GM18909 (cell line): ENCODE measurements around the gene SRPRB.

Experiments used
- ATAC-seq: cut with Tn5 transposase; IDR thresholded peaks from one replicate; pipeline ENCODE4 v1.9.1; 2021; ENCODE audit warnings: mild to moderate bottlenecking; ENCODE audit not compliant: unreplicated experiment, poor library complexity

Gene SRPRB, protein sequence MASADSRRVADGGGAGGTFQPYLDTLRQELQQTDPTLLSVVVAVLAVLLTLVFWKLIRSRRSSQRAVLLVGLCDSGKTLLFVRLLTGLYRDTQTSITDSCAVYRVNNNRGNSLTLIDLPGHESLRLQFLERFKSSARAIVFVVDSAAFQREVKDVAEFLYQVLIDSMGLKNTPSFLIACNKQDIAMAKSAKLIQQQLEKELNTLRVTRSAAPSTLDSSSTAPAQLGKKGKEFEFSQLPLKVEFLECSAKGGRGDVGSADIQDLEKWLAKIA

GRCh38 chr3:133805702-133806475 is at the start of gene SRPRB:
Gene SRPRB (plus strand): TSS chr3:133805815. CDS start chr3:133805849, 34 bp downstream.
- peak; percentile 98 for ATAC-seq

DNA sequence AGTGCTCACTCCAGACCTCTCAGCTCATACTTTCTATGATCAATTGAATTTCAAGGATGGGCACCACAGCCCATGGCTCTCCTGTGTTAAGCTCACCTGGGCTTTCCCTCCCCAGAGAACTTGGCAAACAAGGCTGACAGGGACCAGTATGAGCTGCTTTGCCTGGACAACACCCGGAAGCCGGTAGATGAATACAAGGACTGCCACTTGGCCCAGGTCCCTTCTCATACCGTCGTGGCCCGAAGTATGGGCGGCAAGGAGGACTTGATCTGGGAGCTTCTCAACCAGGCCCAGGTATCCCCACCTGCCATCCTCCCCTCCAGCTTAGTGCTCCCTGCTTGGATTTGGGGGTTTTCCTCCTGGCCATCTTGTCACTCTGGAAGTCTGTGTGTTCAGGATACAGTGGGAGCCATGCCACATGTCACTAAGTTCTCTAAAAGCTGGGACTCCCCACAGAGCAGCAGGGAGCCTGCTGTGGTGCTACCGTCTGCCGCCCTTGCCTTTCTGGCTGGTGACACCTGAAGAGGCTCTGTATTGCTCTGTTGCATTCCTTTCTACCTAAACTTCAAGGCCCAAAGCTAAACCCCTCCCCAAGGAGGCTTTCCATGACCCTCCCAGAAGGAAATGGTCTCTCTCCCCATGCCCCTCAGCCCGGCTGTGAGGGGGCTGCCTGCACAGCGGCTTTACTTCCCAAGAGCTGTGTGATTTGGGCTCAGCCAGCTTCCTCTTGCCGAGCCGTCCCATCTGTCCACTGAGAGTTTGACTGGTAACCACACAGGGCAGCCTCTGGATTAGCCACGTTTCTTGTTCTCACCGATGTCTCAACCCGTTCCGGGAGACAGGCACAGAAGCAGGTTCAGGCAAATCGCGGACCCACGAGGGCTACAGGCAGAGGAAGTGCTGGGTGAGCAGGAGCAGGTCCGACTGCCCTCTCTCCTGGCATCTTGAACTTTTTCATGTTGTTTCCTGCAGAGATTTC is 48.6 kb upstream of the SRPRB start:
- ATAC-seq: no peak

DNA sequence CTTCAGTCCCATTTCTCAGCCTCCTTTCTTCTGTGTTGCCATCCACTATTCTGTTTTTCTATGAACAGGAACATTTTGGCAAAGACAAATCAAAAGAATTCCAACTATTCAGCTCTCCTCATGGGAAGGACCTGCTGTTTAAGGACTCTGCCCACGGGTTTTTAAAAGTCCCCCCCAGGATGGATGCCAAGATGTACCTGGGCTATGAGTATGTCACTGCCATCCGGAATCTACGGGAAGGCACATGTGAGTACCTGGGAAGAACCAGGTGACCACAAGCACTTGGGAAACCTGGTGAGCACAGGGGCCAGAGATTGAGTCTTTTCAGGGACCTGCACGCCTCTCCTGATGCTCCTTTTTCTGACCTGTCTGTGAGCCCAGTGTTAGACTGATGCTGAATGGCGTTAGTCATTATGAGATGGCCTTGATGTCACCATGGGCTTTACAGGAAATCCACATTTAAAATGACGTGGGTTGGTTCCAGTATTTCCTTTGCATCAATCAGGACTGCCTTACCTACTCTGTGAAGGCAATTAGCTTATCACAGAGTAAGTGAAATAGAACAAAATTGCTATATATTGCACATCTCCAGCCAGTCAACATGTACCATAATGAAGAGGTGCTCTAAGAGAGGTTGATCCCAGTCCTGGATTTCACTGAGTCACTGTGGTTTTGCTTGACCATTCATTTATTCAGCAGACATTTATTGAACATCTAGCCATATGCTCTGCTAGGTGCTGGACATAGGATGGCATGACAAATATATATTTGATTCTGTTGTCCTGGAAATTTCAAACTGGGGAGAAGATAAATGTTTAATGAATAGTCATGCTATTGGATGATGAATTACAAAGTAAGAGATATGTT is 47.7 kb upstream of the SRPRB start:
- ATAC-seq: no peak

GRCh38 chr3:133758568-133758928 is 47.1 kb upstream of the SRPRB start:
- ATAC-seq: no peak

- ATAC-seq: no peak
Measured at GRCh38 chr3:133758964-133759739, 46.5 kb upstream of the SRPRB start.

- no peak for ATAC-seq
Measured at GRCh38 chr3:133759740-133760305, 45.8 kb upstream of the SRPRB start.

DNA sequence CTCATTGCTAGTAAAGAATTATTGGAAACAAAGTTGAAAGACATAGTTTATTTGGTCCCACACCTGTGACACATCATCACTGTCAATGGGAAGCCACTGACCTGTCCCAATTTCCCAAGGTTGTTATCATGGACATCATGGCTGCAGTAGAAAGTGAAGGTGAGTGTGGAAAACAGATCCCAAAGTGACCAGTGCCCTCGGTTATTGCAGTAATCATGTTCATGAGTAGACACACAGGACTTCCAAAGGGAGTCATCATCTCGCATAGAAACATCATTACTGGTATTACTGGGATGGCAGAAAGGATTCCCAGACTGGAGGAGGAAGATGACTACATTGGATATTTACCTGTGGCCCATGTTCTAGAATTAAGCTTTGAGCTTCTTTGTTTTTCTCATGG is 44.7 kb upstream of the SRPRB start:
- no peak for ATAC-seq

DNA sequence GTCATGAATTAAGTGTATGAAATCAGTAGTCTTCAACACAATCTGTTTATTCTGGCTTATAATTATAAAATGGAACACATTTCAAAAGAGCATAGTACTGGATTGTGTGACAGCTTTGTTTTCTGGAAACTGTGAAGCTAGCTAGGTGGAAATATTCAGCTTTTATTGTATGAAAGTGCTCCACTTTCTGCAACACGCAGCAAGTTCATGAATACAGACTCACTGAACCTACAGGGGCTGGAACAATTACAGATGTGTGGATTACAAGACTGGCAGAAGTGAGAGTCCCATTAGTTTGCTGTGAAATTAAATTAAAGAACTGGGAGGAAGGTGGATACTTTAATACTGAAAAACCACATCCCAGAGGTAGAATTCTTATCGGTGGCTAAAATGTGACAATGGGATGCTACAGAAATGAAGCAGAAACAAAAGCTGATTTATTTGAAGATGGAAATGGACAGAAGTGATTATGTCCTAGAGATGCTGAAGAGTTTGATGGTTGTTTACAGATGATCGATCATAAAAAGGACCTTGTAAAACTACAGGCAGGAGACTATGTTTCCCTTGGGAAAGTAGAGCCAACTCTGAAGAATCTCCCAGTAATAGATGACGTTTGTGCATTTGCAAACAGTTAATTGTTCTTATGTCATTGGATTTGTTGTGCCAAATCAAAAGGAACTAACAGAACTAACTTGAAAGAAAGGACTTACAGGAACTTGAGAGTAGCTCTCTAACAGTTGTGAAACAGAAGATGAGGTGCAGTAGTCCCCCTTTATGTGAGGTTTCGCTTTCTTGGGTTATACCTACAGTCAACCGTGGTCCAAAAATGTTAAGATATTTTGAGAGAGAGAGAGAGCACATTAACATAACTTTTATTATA is 43.8 kb upstream of the SRPRB start:
- ATAC-seq: no peak

- no peak for ATAC-seq
Measured at GRCh38 chr3:133762539-133762938, 43.1 kb upstream of the SRPRB start.

DNA sequence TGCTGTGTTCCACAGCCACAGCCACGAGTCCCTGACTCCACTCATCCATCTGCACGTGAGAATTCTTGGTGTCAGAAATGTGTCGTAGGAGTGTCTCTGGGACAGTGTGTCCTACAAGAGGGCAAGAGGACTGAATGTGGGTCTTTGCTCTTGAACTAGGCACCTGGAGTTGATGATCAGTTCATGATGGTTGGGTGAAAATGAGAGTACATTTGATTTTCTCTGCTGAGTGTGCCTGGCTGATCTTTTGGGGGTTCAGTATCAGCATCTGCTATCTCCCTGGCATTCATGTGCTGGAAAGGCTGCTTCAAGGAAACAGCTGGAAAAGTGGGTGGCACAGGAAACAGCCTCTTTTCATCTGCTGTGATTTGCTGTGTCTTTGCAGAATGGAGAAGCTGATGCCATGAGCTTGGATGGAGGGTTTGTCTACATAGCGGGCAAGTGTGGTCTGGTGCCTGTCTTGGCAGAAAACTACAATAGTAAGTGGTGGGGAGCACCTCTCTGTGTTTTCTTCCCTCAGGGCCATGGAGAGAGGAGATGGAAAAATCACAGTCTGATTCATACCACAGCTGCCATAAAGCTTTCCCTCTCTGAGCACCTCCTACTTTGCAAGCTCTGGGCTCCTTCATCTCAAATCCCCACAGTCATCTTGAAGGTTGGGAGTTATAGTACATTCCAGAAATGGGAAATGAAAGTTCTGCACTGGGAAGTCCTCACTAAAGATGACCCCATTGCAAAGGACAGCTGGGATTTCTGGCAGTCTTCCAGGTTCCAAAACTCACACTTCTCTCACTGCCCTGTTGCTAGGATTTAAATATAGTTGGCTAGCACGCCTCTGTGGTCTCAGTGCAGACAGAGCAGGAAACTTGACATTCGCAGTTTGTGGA is 41.6 kb upstream of the SRPRB start:
- no peak for ATAC-seq

DNA sequence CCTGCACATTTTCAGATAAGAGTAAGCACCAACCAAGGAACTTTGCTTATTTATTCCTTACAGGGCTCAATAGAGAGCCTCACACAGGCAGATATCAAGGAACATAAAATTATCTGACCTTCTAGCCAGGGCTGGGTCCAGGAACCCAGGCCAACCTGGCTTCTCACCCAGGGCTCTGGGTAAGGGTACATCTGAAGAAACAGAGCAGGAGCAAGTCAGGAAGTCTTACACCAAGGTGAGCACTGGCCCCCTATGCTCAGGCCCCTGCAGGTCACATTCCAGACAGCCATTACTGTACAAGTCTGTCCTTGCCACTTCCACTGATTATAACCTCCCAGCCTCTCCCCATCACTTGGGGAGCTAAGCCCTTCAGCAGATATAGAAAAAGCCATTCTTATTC is 40.4 kb upstream of the SRPRB start:
- no peak for ATAC-seq

GRCh38 chr3:133767607-133768006 is 38.0 kb upstream of the SRPRB start:
- no peak for ATAC-seq

DNA sequence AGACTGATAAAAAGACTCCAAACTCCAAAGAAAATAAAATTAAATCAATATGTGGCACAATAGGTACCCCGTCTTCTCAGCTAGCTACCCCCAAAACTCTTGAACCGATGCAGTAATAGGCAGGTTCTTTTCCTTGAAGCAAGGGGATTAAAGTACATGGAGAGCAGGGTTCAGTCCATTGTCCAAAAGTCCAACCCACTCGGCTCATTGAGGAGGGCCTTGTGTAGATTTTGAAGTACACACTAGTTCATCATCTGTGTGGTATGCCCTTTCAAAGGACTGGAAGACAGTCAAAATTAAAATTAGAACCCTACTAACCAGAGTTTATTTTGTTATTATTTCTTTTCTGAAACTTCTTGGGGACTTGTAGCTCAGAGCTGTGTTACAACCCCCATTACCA is 36.1 kb upstream of the SRPRB start:
- no peak for ATAC-seq

DNA sequence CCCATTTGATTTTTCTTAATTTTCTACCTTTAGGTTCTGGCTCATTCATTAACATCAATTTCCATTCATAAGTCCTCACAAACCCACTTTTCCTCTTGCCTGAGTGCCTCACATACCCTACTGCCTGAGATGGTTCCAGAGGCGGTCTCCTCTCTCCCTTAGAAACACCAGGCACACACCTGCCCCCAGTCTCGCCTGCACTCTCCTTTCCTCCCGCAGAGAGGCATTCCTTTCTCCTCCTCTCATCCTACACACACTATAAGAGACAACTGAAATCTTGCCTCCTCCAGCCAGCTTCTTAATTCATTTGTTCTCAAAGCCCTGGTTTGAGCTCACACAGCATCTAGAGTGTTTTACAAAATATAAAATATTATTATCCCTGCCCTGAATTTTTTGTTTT is 31.9 kb upstream of the SRPRB start:
- no peak for ATAC-seq

GRCh38 chr3:133775309-133775708 is 30.3 kb upstream of the SRPRB start:
- no peak for ATAC-seq

- no peak for ATAC-seq
Measured at GRCh38 chr3:133775835-133776234, 29.8 kb upstream of the SRPRB start.
